NCI-H1930 (cell line): ENCODE results near the gene CCDC152.

Source experiments
- DNase-seq, 2 experiments: peaks; one replicate each; lab custom pipeline; 2025; lab: John Stamatoyannopoulos, UW

Gene CCDC152

GRCh38 chr5:42781584-42781983 lies 25.0 kb downstream of the CCDC152 start:
- no peak for DNase-seq

- no peak for DNase-seq
Observed at GRCh38 chr5:42784132-42784531, 27.5 kb downstream of the CCDC152 start.

GRCh38 chr5:42785756-42786155 lies 29.1 kb downstream of the CCDC152 start:
- no peak for DNase-seq

GRCh38 chr5:42787073-42787472 lies 30.5 kb downstream of the CCDC152 start:
- DNase-seq = no peak

- no peak for DNase-seq
Observed at GRCh38 chr5:42787845-42788244, 31.2 kb downstream of the CCDC152 start.

GRCh38 chr5:42791151-42791550 lies 34.5 kb downstream of the CCDC152 start:
- no peak for DNase-seq

- DNase-seq = no peak
Observed at GRCh38 chr5:42798284-42799240, 41.9 kb downstream of the CCDC152 start.

- no peak for DNase-seq
Observed at GRCh38 chr5:42799241-42799608, 42.6 kb downstream of the CCDC152 start.

- no peak for DNase-seq
Observed at GRCh38 chr5:42799668-42800114, 43.1 kb downstream of the CCDC152 start.

- no peak for DNase-seq
Observed at GRCh38 chr5:42800748-42801330, 44.2 kb downstream of the CCDC152 start.

- no peak for DNase-seq
Observed at GRCh38 chr5:42801516-42802166, 45.0 kb downstream of the CCDC152 start.

- DNase-seq = no peak
Observed at GRCh38 chr5:42804717-42805339, 48.2 kb downstream of the CCDC152 start.

- no peak for DNase-seq
Observed at GRCh38 chr5:42806004-42806700, 49.5 kb downstream of the CCDC152 start.

GRCh38 chr5:42806701-42807262 lies 50.2 kb downstream of the CCDC152 start:
- no peak for DNase-seq

GRCh38 chr5:42807722-42808447 lies 51.3 kb downstream of the CCDC152 start:
- no peak for DNase-seq

- DNase-seq = no peak
Observed at GRCh38 chr5:42808888-42809611, 52.4 kb downstream of the CCDC152 start.

GRCh38 chr5:42810834-42811590 lies 54.4 kb downstream of the CCDC152 start:
- no peak for DNase-seq

- no peak for DNase-seq
Observed at GRCh38 chr5:42811591-42812446, 55.2 kb downstream of the CCDC152 start, which contains the start of gene SELENOP. Gene SELENOP (minus strand): TSS chr5:42811892. CDS start chr5:42808353, 3,539 bp downstream.
